HL-60 (cell line): ENCODE data around the gene PHACTR3.

ENCODE experiments used
- DNase-seq, 2 experiments: peaks; one replicate each; pipeline ENCODE4 v3.0.0-alpha.2; 2010 to 2020; ENCODE audit warnings: low read depth in 1 of 2, low spot score in 1 of 2
- H3K27ac ChIP-seq: fragments of 250-450 bp; sonication (Bioruptor Pico); replicated peaks from 2 replicates; pipeline ENCODE4 v1.5.1; 2020; ENCODE audit warnings: mild to moderate bottlenecking, moderate library complexity
- H3K27me3 ChIP-seq: fragments of 250-450 bp; sonication (Bioruptor Pico); 2 replicates; pipeline ENCODE4 v1.5.1; 2021; ENCODE audit warnings: mild to moderate bottlenecking, moderate library complexity; ENCODE audit not compliant: insufficient read depth, poor library complexity, severe bottlenecking
- H3K4me3 ChIP-seq: replicated peaks from 2 replicates; pipeline ENCODE4 v1.5.1; 2011; ENCODE audit warnings: mild to moderate bottlenecking, control low read depth, low read length; ENCODE audit not compliant: insufficient read depth
- GABPA ChIP-seq: IDR thresholded peaks from 2 replicates; pipeline ENCODE4 v1.6.1; 2012; ENCODE audit warnings: low read depth
- POLR2AphosphoS5 ChIP-seq: IDR thresholded peaks from 2 replicates; pipeline ENCODE4 v1.6.1; 2012; ENCODE audit warnings: low read depth
- REST ChIP-seq: IDR thresholded peaks from 2 replicates; pipeline ENCODE4 v1.6.1; 2012; ENCODE audit warnings: low read depth; ENCODE audit not compliant: insufficient replicate concordance
- SPI1 ChIP-seq: IDR thresholded peaks from 2 replicates; pipeline ENCODE4 v1.6.1; 2012; ENCODE audit warnings: low read depth, mild to moderate bottlenecking, borderline replicate concordance
- TF ChIP-seq, protein P1 (sequence below): IDR thresholded peaks from one replicate; pipeline ENCODE4 v1.5.1; 2011; ENCODE audit warnings: low read length, control low read depth, inconsistent platforms; ENCODE audit not compliant: insufficient read depth

The PHACTR3 gene

DNA sequence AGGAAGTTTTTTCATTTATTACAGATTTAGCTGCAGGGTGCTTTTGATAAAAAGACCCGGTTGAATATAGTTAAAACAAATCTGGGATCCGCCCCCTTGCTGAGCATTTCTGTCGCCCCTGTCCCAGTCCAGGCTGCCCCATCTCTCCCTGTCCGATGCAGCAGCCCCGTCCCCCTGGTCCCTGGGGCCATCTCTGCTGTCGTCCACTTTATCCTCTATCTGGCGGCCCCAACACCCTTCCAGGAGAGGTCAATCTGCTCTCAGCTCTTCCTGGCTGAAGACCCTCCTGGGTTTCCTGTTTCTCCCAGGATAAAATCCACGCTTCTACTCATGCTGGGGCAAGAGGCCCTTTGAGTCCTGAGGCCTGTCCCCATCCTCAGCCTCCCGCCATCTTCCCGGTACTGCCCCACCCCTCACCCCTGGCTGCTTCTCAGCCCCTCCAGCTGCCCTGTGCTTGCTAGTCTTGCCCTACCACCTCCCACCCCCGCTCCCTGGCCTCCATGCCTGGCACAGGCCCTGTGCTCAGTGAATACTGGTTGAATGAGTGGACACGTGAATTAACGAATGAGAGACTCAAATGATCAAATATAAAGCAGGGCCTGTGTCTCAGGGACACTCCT lies 16.0 kb upstream of the PHACTR3 start:
- TF ChIP-seq, protein P1, sequence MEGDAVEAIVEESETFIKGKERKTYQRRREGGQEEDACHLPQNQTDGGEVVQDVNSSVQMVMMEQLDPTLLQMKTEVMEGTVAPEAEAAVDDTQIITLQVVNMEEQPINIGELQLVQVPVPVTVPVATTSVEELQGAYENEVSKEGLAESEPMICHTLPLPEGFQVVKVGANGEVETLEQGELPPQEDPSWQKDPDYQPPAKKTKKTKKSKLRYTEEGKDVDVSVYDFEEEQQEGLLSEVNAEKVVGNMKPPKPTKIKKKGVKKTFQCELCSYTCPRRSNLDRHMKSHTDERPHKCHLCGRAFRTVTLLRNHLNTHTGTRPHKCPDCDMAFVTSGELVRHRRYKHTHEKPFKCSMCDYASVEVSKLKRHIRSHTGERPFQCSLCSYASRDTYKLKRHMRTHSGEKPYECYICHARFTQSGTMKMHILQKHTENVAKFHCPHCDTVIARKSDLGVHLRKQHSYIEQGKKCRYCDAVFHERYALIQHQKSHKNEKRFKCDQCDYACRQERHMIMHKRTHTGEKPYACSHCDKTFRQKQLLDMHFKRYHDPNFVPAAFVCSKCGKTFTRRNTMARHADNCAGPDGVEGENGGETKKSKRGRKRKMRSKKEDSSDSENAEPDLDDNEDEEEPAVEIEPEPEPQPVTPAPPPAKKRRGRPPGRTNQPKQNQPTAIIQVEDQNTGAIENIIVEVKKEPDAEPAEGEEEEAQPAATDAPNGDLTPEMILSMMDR, result no peak
- TF ChIP-seq GABPA (no peak), SPI1 (no peak), POLR2AphosphoS5 (no peak), REST (no peak)
- no peak overlapping the region for H3K4me3 ChIP-seq

GRCh38 chr20:59589086-59589684 lies 15.2 kb upstream of the PHACTR3 start:
- H3K27ac ChIP-seq, result no peak overlapping the region
- no peak overlapping the region for H3K4me3 ChIP-seq
- H3K27me3 ChIP-seq, result peaks cover 3% of the 10 kb centered on the region
- no peak for DNase-seq
- TF ChIP-seq SPI1 (no peak), POLR2AphosphoS5 (no peak), GABPA (no peak), REST (no peak)
- TF ChIP-seq, protein P1, result no peak

More for the DNA sequence above, 16.0 kb upstream of the PHACTR3 start:
- no peak overlapping the region for H3K27ac ChIP-seq
- no peak for DNase-seq
- no peaks in the 10 kb centered on the region for H3K27me3 ChIP-seq

- Histone ChIP-seq H3K27me3 (peaks cover 3% of the 10 kb centered on the region), H3K27ac (no peak overlapping the region), H3K4me3 (no peak overlapping the region)
- TF ChIP-seq GABPA (no peak), REST (no peak), SPI1 (no peak)
- TF ChIP-seq, protein P1, result no peak
- DNase-seq, result no peak
Observed at GRCh38 chr20:59591061-59591460, 13.3 kb upstream of the PHACTR3 start.
